Neural cell (in vitro differentiated cells): Measurements from ENCODE around the gene FBXO10. TPM values are rescaled to one million over a fixed set of nuclear protein-coding genes. Genes with fewer than 3 reads are reported as not detected.

Experiments used
- H2AFZ ChIP-seq: fragments of 200-600, 300-800 bp; sonication (generic), shearing (Covaris generic); 2 replicates; pipeline ENCODE4 v1.6.0; 2014; ENCODE audit warnings: low read depth, mild to moderate bottlenecking, antibody characterized with exemption, low read length, moderate library complexity
- H3F3A ChIP-seq: fragments of 200-600 bp; shearing (Covaris generic); 2 replicates; pipeline ENCODE4 v1.6.1; 2016; ENCODE audit warnings: mild to moderate bottlenecking, moderate library complexity, mixed read lengths, antibody characterized with exemption, low read length; ENCODE audit not compliant: insufficient read depth, poor library complexity, severe bottlenecking
- H3K27ac ChIP-seq: fragments of 200-600, 300-800 bp; sonication (generic), shearing (Covaris generic); 2 replicates; pipeline ENCODE4 v1.5.1; 2014; ENCODE audit warnings: mild to moderate bottlenecking, low read length, moderate library complexity
- H3K27me3 ChIP-seq: fragments of 300-800, 200-600 bp; sonication (generic), shearing (Covaris generic); 2 replicates; pipeline ENCODE4 v1.6.0; 2014; ENCODE audit warnings: mild to moderate bottlenecking, low read depth, low read length, moderate library complexity; ENCODE audit not compliant: insufficient read depth
- H3K36me3 ChIP-seq: fragments of 300-800, 200-600 bp; sonication (generic), shearing (Covaris generic); 2 replicates; pipeline ENCODE4 v1.5.1; 2014; ENCODE audit warnings: mild to moderate bottlenecking, antibody characterized with exemption, low read length, moderate library complexity; ENCODE audit not compliant: insufficient read depth
- H3K4me2 ChIP-seq: fragments of 300-800, 200-600 bp; sonication (generic), shearing (Covaris generic); 2 replicates; pipeline ENCODE4 v1.6.0; 2014; ENCODE audit warnings: mild to moderate bottlenecking, low read length
- H3K4me3 ChIP-seq: fragments of 300-800, 200-600 bp; sonication (generic), shearing (Covaris generic); 2 replicates; pipeline ENCODE4 v1.5.1; 2014; ENCODE audit warnings: mild to moderate bottlenecking, low read length, moderate library complexity
- H3K79me2 ChIP-seq: fragments of 200-600 bp; shearing (Covaris generic); replicated peaks from 2 replicates; pipeline ENCODE4 v1.6.0; 2014; ENCODE audit warnings: mild to moderate bottlenecking, low read length, moderate library complexity; ENCODE audit not compliant: insufficient read depth
- H3K9ac ChIP-seq: fragments of 300-800, 200-600 bp; sonication (generic), shearing (Covaris generic); 2 replicates; pipeline ENCODE4 v1.6.1; 2016; ENCODE audit warnings: mild to moderate bottlenecking, low read length, mixed read lengths
- H3K9me2 ChIP-seq: fragments of 200-600 bp; shearing (Covaris generic); 2 replicates; pipeline ENCODE4 v1.6.1; 2016; ENCODE audit warnings: mild to moderate bottlenecking, low read length, mixed read lengths; ENCODE audit not compliant: insufficient read depth
- H3K9me3 ChIP-seq: fragments of 200-600, 300-800 bp; sonication (generic), shearing (Covaris generic); 2 replicates; pipeline ENCODE4 v1.6.1; 2016; ENCODE audit warnings: mild to moderate bottlenecking, mixed run types, low read length, moderate library complexity, mixed read lengths
- H4K20me1 ChIP-seq: fragments of 200-600 bp; shearing (Covaris generic); 2 replicates; pipeline ENCODE4 v1.6.1; 2016; ENCODE audit warnings: mild to moderate bottlenecking, mixed run types; ENCODE audit not compliant: insufficient read depth
- CTCF ChIP-seq: fragments of 450-650 bp; IDR thresholded peaks from 2 replicates; pipeline ENCODE4 v1.5.1; 2014; ENCODE audit warnings: antibody characterized with exemption, mild to moderate bottlenecking, moderate library complexity; ENCODE audit not compliant: poor library complexity, severe bottlenecking
- EP300 ChIP-seq: fragments of 450-650 bp; conservative IDR thresholded peaks from 2 replicates; pipeline ENCODE4 v1.6.1; 2014; ENCODE audit warnings: antibody characterized with exemption, mild to moderate bottlenecking, moderate library complexity; ENCODE audit not compliant: poor library complexity, severe bottlenecking
- EZH2 ChIP-seq: fragments of 200-600, 300-800 bp; shearing (Covaris generic), sonication (generic); IDR thresholded peaks from 2 replicates; pipeline ENCODE4 v1.6.1; 2014; ENCODE audit warnings: antibody characterized with exemption, low read length, borderline replicate concordance, mild to moderate bottlenecking; ENCODE audit not compliant: insufficient read depth, poor library complexity, severe bottlenecking
- MXI1 ChIP-seq: fragments of 450-650 bp; conservative IDR thresholded peaks from 2 replicates; pipeline ENCODE4 v1.6.1; 2014; ENCODE audit warnings: antibody characterized with exemption, mild to moderate bottlenecking; ENCODE audit not compliant: poor library complexity, severe bottlenecking
- POLR2AphosphoS5 ChIP-seq: IDR thresholded peaks from 2 replicates; pipeline ENCODE4 v1.6.1; 2012
- RAD21 ChIP-seq: fragments of 450-650 bp; conservative IDR thresholded peaks from 2 replicates; pipeline ENCODE4 v1.6.1; 2014; ENCODE audit warnings: antibody characterized with exemption, mild to moderate bottlenecking, moderate library complexity
- SMC3 ChIP-seq: fragments of 450-650 bp; conservative IDR thresholded peaks from 2 replicates; pipeline ENCODE4 v1.6.1; 2014; ENCODE audit warnings: antibody characterized with exemption, mild to moderate bottlenecking, moderate library complexity; ENCODE audit not compliant: poor library complexity
- TAF1 ChIP-seq: IDR thresholded peaks from 2 replicates; pipeline ENCODE4 v1.6.1; 2012; ENCODE audit warnings: low read depth
- polyA plus RNA-seq: library from polyadenylated mRNA; depleted of rRNA; stranded (reverse); fragments of >200 nt; gene quantifications from 2 replicates; pipeline ENCODE4 v1.2.3, GENCODE V29; 2014
- TF ChIP-seq, protein P1 (sequence below): IDR thresholded peaks from 2 replicates; pipeline ENCODE4 v1.6.1; 2012; ENCODE audit warnings: borderline replicate concordance

FBXO10 gene
- polyA plus RNA-seq, 1 donor from 2014 or later: 16.0 TPM

- no peak overlapping the region for H3K4me2 ChIP-seq
- H3K79me2 ChIP-seq: no peaks in the 10 kb centered on the region
- TF ChIP-seq CTCF (no peak), SMC3 (no peak), TAF1 (no peak), EP300 (no peak), MXI1 (no peak), POLR2AphosphoS5 (no peak), EZH2 (no peak), RAD21 (no peak)
- TF ChIP-seq, protein P1, sequence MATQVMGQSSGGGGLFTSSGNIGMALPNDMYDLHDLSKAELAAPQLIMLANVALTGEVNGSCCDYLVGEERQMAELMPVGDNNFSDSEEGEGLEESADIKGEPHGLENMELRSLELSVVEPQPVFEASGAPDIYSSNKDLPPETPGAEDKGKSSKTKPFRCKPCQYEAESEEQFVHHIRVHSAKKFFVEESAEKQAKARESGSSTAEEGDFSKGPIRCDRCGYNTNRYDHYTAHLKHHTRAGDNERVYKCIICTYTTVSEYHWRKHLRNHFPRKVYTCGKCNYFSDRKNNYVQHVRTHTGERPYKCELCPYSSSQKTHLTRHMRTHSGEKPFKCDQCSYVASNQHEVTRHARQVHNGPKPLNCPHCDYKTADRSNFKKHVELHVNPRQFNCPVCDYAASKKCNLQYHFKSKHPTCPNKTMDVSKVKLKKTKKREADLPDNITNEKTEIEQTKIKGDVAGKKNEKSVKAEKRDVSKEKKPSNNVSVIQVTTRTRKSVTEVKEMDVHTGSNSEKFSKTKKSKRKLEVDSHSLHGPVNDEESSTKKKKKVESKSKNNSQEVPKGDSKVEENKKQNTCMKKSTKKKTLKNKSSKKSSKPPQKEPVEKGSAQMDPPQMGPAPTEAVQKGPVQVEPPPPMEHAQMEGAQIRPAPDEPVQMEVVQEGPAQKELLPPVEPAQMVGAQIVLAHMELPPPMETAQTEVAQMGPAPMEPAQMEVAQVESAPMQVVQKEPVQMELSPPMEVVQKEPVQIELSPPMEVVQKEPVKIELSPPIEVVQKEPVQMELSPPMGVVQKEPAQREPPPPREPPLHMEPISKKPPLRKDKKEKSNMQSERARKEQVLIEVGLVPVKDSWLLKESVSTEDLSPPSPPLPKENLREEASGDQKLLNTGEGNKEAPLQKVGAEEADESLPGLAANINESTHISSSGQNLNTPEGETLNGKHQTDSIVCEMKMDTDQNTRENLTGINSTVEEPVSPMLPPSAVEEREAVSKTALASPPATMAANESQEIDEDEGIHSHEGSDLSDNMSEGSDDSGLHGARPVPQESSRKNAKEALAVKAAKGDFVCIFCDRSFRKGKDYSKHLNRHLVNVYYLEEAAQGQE: no peak
- no peaks in the 10 kb centered on the region for H3F3A ChIP-seq
- no peak overlapping the region for H3K9ac ChIP-seq
- H3K9me3 ChIP-seq: no peaks in the 10 kb centered on the region
- no peak overlapping the region for H3K4me3 ChIP-seq
- no peaks in the 10 kb centered on the region for H3K27me3 ChIP-seq
- H4K20me1 ChIP-seq: no peaks in the 10 kb centered on the region
- H2AFZ ChIP-seq: no peak overlapping the region
- H3K36me3 ChIP-seq: peaks cover 22% of the 10 kb centered on the region
- no peak overlapping the region for H3K27ac ChIP-seq
- H3K9me2 ChIP-seq: no peaks in the 10 kb centered on the region
Measured at GRCh38 chr9:37523916-37524315, 52.3 kb downstream of the FBXO10 start.

GRCh38 chr9:37522971-37523370 lies 53.2 kb downstream of the FBXO10 start:
- H3K9ac ChIP-seq: no peak overlapping the region
- H3K36me3 ChIP-seq: peaks cover 20% of the 10 kb centered on the region
- H3K79me2 ChIP-seq: no peaks in the 10 kb centered on the region
- no peaks in the 10 kb centered on the region for H4K20me1 ChIP-seq
- H3K9me3 ChIP-seq: no peaks in the 10 kb centered on the region
- no peaks in the 10 kb centered on the region for H3F3A ChIP-seq
- no peak overlapping the region for H3K27ac ChIP-seq
- no peak overlapping the region for H3K4me2 ChIP-seq
- H2AFZ ChIP-seq: no peak overlapping the region
- no peaks in the 10 kb centered on the region for H3K9me2 ChIP-seq
- no peaks in the 10 kb centered on the region for H3K27me3 ChIP-seq
- no peak for TF ChIP-seq EP300
- no peak overlapping the region for H3K4me3 ChIP-seq

- no peak overlapping the region for H2AFZ ChIP-seq
- H3K36me3 ChIP-seq: peaks cover 19% of the 10 kb centered on the region
- no peak overlapping the region for H3K9ac ChIP-seq
- H3K4me3 ChIP-seq: no peak overlapping the region
- no peaks in the 10 kb centered on the region for H3K9me3 ChIP-seq
- H3K79me2 ChIP-seq: no peaks in the 10 kb centered on the region
- no peaks in the 10 kb centered on the region for H3K27me3 ChIP-seq
- no peak overlapping the region for H3K27ac ChIP-seq
- H3K9me2 ChIP-seq: no peaks in the 10 kb centered on the region
- H3F3A ChIP-seq: no peaks in the 10 kb centered on the region
- H3K4me2 ChIP-seq: no peak overlapping the region
- H4K20me1 ChIP-seq: no peaks in the 10 kb centered on the region
- TF ChIP-seq EP300: no peak
- no peak for TF ChIP-seq CTCF
- TF ChIP-seq MXI1: no peak
- TF ChIP-seq, protein P1: no peak
- TF ChIP-seq SMC3: no peak
- TF ChIP-seq TAF1: no peak
- TF ChIP-seq POLR2AphosphoS5: no peak
Measured at GRCh38 chr9:37521111-37521510, 55.1 kb downstream of the FBXO10 start.
